ENCODE measurements around the gene OSM. TPM values are rescaled to one million over a fixed set of nuclear protein-coding genes. Genes with fewer than 3 reads are reported as not detected.
"Not testable (repeated sequence)": the region's sequence is repeated elsewhere in the genome, so short reads cannot be mapped to it uniquely, and the experiment has no call there.

Gene OSM
- total RNA-seq, 1 experiment from 2014 or later: not detected

DNA sequence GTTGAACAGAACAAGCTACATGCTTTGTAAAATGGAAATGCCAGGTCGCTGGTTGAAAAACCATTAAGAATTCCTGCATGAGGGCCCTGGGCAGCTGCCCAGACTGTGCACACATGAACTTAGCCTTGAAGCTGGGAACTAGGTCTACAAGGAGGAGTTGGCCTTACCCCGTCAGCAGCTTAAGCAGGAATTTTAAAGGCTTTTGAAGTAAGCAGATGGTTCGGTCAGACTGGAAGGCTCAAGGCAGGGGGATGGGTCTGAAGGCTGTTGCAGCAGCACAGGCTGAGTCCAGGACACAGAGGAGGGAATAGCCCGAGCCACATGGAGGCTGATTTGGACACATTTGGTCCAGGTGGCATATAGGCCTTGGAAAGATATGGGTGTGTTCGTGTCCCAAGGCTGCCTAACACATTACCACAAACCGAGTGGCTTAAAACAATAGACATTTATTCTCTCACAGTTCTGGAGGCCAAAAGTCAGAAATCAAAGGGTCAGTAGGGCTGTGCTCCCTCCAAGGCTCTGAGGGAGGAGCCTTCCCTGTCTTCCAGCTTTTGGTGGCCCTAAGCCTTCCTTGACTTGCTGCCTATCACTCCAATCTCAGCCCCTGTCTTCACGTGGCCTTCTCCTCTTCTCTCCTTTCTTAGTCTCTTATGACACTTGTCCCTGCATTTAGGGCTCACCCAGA is 31.7 kb downstream of the OSM start:
- no peaks in the 10 kb centered on the region for H3K27me3 Mint-ChIP-seq (ENCODE audit: unreplicated experiment)
- H3K9me3 Mint-ChIP-seq (ENCODE audit: low read depth, unreplicated experiment): no peaks in the 10 kb centered on the region
- H3K27ac Mint-ChIP-seq (ENCODE audit: unreplicated experiment): peak overlapping the region; percentile 98
- intact Hi-C loops (cut with micrococcal nuclease; ENCODE audit: unreplicated experiment): loop anchor here (1.0 to 5.0 kb wide), 2 partner anchors 25 to 128 kb away; no protein-coding TSS in a partner anchor
- TF ChIP-seq, protein P1, sequence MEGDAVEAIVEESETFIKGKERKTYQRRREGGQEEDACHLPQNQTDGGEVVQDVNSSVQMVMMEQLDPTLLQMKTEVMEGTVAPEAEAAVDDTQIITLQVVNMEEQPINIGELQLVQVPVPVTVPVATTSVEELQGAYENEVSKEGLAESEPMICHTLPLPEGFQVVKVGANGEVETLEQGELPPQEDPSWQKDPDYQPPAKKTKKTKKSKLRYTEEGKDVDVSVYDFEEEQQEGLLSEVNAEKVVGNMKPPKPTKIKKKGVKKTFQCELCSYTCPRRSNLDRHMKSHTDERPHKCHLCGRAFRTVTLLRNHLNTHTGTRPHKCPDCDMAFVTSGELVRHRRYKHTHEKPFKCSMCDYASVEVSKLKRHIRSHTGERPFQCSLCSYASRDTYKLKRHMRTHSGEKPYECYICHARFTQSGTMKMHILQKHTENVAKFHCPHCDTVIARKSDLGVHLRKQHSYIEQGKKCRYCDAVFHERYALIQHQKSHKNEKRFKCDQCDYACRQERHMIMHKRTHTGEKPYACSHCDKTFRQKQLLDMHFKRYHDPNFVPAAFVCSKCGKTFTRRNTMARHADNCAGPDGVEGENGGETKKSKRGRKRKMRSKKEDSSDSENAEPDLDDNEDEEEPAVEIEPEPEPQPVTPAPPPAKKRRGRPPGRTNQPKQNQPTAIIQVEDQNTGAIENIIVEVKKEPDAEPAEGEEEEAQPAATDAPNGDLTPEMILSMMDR (IDR thresholded peaks at IDR 0.05; ENCODE audit: unreplicated experiment): no peak
- no peak for DNase-seq
- H3K4me3 Mint-ChIP-seq (ENCODE audit: low read depth, unreplicated experiment): peak overlapping the region; percentile 15
- BruUV-seq (replicated peaks): TSS peak; percentile 34
- peaks cover 59% of the 10 kb centered on the region for H3K4me1 Mint-ChIP-seq (ENCODE audit: low read depth, unreplicated experiment)
- peaks cover 69% of the 10 kb centered on the region for H3K36me3 Mint-ChIP-seq (ENCODE audit: insufficient read depth, unreplicated experiment)
- CTCF ChIA-PET: interaction anchor here (0.6 to 4.1 kb wide), 9 partner anchors 9 to 146 kb away, joined by 3 to 24 read pairs (median 4); partner anchors contain the start of gene LIF

DNA sequence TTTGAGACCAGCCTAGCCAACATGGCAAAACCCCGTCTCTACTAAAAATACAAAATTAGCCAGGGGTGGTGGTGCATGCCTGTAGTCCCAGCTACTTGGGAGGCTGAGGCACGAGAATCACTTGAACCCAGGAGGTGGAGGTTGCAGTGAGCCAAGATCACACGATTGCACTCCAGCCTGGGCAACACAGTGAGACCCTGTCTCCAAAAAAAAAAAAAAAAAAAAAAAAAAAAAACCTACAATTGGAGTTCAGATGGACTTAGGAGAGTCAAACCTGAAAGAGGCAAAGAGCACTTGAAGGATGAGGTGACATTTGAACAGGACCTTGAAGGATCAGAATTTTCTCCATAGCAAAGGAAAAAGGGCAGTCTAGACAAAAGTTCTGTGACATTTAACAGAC is 32.3 kb downstream of the OSM start:
- BruUV-seq (replicated peaks); intact Hi-C loops (cut with micrococcal nuclease; ENCODE audit: unreplicated experiment): not testable (repeated sequence)

DNA sequence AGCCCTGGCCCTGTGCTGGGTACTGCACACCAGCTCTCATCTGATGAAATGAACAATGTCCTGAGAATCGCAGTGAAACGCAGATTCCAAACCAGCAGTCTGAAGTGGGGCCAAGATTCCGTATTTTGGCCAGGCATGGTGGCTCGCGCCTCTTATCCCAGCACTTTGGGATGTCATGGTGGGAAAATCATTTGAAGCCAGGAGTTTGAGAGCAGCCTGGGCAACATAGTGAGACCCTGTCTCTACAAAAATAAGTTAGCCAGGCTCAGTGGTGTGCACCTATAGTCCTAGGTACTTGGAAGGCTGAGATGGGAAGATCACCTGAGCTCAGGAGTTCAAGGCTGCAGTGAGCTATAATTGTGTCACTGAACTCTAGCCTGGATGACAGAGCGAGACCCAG is 33.1 kb downstream of the OSM start:
- no TSS peak for BruUV-seq (replicated peaks)
- no peak for DNase-seq
- peaks cover 56% of the 10 kb centered on the region for H3K4me1 Mint-ChIP-seq (ENCODE audit: low read depth, unreplicated experiment)
- no peaks in the 10 kb centered on the region for H3K27me3 Mint-ChIP-seq (ENCODE audit: unreplicated experiment)
- H3K9me3 Mint-ChIP-seq (ENCODE audit: low read depth, unreplicated experiment): no peaks in the 10 kb centered on the region
- no peak overlapping the region for H3K4me3 Mint-ChIP-seq (ENCODE audit: low read depth, unreplicated experiment)
- CTCF ChIA-PET: no interaction called here
- intact Hi-C loops (cut with micrococcal nuclease; ENCODE audit: unreplicated experiment): no loop called here
- TF ChIP-seq, protein P1 (IDR thresholded peaks at IDR 0.05; ENCODE audit: unreplicated experiment): no peak
- H3K27ac Mint-ChIP-seq (ENCODE audit: unreplicated experiment): peak overlapping the region; percentile 98
- H3K36me3 Mint-ChIP-seq (ENCODE audit: insufficient read depth, unreplicated experiment): peaks cover 56% of the 10 kb centered on the region

More for the DNA sequence above, 32.3 kb downstream of the OSM start:
- not testable (repeated sequence) for H3K9me3 Mint-ChIP-seq (ENCODE audit: low read depth, unreplicated experiment); DNase-seq; H3K4me3 Mint-ChIP-seq (ENCODE audit: low read depth, unreplicated experiment); H3K27me3 Mint-ChIP-seq (ENCODE audit: unreplicated experiment)
- Mint-ChIP-seq H3K4me1 (ENCODE audit: low read depth, unreplicated experiment) (peaks cover 58% of the 10 kb centered on the region), H3K36me3 (ENCODE audit: insufficient read depth, unreplicated experiment) (peaks cover 63% of the 10 kb centered on the region), H3K27ac (ENCODE audit: unreplicated experiment) (peak overlapping the region; percentile 98)
- CTCF ChIA-PET: interaction anchor here (4.1 kb wide), 1 partner anchor 21 kb away, joined by 24 read pairs; no protein-coding TSS in a partner anchor

DNA sequence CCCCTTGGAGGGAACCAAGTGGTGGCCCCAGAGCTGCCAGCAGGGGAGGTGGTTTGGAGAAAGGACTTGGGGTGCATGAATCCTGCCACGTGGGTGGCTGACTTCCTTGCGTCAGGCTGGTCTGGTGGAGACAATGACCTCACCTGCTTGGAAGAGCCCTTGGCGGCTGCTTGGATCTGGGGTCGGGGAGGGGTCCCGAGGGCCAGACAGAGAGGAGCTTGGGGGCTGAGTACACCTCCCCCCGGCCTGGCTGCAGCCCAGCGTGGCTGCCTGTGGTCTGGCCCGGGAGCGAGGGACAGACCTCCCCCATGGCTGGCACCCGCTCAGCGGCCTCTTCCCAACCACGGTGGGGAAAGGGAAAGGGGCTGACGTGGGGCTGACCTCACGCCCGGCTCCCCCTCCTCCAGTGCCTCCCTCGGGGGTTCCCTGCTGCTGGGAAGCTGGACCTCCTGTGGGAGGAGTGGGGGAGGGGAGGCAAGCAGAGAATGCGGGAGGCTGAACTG is 33.9 kb downstream of the OSM start:
- H3K27me3 Mint-ChIP-seq (ENCODE audit: unreplicated experiment): no peaks in the 10 kb centered on the region
- no peak overlapping the region for H3K4me3 Mint-ChIP-seq (ENCODE audit: low read depth, unreplicated experiment)
- DNase-seq: no peak
- H3K9me3 Mint-ChIP-seq (ENCODE audit: low read depth, unreplicated experiment): no peaks in the 10 kb centered on the region
- H3K27ac Mint-ChIP-seq (ENCODE audit: unreplicated experiment): no peak overlapping the region
- intact Hi-C loops (cut with micrococcal nuclease; ENCODE audit: unreplicated experiment): no loop called here
- TF ChIP-seq, protein P1 (IDR thresholded peaks at IDR 0.05; ENCODE audit: unreplicated experiment): no peak
- BruUV-seq (replicated peaks): no TSS peak
- H3K36me3 Mint-ChIP-seq (ENCODE audit: insufficient read depth, unreplicated experiment): peaks cover 48% of the 10 kb centered on the region
- peaks cover 56% of the 10 kb centered on the region for H3K4me1 Mint-ChIP-seq (ENCODE audit: low read depth, unreplicated experiment)
- CTCF ChIA-PET: interaction anchor here (0.5 to 0.8 kb wide), 2 partner anchors 20 to 23 kb away, joined by 3 to 5 read pairs; no protein-coding TSS in a partner anchor
